WTC11 (cell line): ENCODE results near the gene ABLIM2.

Experiments
- AFF4 ChIP-seq: sonication (generic); formaldehyde crosslinking; IDR thresholded peaks from 2 replicates; pipeline ENCODE4 v1.8.1; 2023; ENCODE audit warnings: mild to moderate bottlenecking, missing genetic modification reagents, borderline replicate concordance
- CREM ChIP-seq: sonication (generic); formaldehyde crosslinking; IDR thresholded peaks from 2 replicates; pipeline ENCODE4 v1.8.1; 2022; ENCODE audit warnings: mild to moderate bottlenecking, missing genetic modification reagents, moderate library complexity
- ESRRA ChIP-seq: sonication (generic); formaldehyde crosslinking; IDR thresholded peaks from 2 replicates; pipeline ENCODE4 v1.8.1; 2022; ENCODE audit warnings: mild to moderate bottlenecking, missing genetic modification reagents, borderline replicate concordance
- IRF2 ChIP-seq: sonication (generic); formaldehyde crosslinking; IDR thresholded peaks from 2 replicates; pipeline ENCODE4 v1.8.0; 2022; ENCODE audit warnings: low read depth, missing genetic modification reagents, borderline replicate concordance
- JUN ChIP-seq: sonication (generic); formaldehyde crosslinking; IDR thresholded peaks from 2 replicates; pipeline ENCODE4 v1.8.0; 2023; ENCODE audit warnings: mild to moderate bottlenecking, missing genetic modification reagents
- SOX15 ChIP-seq: fragments of 250-450 bp; sonication (Bioruptor Pico); IDR thresholded peaks from 2 replicates; pipeline ENCODE4 v1.9.0; 2021; ENCODE audit warnings: mild to moderate bottlenecking
- TF ChIP-seq, protein P1 (sequence below): fragments of 200-600 bp; IDR thresholded peaks from 2 replicates; pipeline ENCODE4 v1.8.0; 2022; ENCODE audit warnings: antibody characterized with exemption
- TF ChIP-seq, protein P2 (sequence below): sonication (generic); formaldehyde crosslinking; IDR thresholded peaks from 2 replicates; pipeline ENCODE4 v1.8.1; 2022; ENCODE audit warnings: low read depth, mild to moderate bottlenecking, moderate library complexity, missing genetic modification reagents, borderline replicate concordance
- TF ChIP-seq, protein P3 (sequence below): sonication (generic); formaldehyde crosslinking; IDR thresholded peaks from 2 replicates; pipeline ENCODE4 v1.8.1; 2022; ENCODE audit warnings: low read depth, missing genetic modification reagents, borderline replicate concordance

DNA sequence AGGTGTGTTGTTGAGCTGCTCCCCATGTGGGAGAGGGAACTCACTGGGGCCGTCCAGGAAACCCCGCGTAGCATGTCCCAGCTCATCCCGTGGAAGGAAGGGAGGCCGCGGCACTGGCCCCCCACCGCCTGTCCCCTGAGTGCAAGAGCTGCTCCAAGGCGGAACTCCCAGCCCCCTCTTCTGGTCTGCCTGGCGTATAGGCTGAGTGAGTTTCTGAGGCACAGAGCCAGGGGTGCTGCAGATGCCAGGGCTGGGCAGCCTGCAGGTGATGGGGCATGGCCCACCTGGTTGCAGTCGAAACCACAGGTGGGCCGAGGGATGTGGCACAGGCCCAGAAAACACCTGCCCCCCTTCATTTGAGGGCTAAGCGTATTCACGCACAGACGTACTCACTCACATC is 49.6 kb downstream of the ABLIM2 start:
- TF ChIP-seq, protein P1, sequence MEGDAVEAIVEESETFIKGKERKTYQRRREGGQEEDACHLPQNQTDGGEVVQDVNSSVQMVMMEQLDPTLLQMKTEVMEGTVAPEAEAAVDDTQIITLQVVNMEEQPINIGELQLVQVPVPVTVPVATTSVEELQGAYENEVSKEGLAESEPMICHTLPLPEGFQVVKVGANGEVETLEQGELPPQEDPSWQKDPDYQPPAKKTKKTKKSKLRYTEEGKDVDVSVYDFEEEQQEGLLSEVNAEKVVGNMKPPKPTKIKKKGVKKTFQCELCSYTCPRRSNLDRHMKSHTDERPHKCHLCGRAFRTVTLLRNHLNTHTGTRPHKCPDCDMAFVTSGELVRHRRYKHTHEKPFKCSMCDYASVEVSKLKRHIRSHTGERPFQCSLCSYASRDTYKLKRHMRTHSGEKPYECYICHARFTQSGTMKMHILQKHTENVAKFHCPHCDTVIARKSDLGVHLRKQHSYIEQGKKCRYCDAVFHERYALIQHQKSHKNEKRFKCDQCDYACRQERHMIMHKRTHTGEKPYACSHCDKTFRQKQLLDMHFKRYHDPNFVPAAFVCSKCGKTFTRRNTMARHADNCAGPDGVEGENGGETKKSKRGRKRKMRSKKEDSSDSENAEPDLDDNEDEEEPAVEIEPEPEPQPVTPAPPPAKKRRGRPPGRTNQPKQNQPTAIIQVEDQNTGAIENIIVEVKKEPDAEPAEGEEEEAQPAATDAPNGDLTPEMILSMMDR: no peak
- TF ChIP-seq, protein P2, sequence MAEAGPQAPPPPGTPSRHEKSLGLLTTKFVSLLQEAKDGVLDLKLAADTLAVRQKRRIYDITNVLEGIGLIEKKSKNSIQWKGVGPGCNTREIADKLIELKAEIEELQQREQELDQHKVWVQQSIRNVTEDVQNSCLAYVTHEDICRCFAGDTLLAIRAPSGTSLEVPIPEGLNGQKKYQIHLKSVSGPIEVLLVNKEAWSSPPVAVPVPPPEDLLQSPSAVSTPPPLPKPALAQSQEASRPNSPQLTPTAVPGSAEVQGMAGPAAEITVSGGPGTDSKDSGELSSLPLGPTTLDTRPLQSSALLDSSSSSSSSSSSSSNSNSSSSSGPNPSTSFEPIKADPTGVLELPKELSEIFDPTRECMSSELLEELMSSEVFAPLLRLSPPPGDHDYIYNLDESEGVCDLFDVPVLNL (CRISPR knock-in tag): no peak
- TF ChIP-seq AFF4 (CRISPR knock-in tag) (no peak), CREM (CRISPR knock-in tag) (no peak), IRF2 (CRISPR knock-in tag) (no peak), SOX15 (no peak), ESRRA (CRISPR knock-in tag) (no peak), JUN (CRISPR knock-in tag) (no peak)
- TF ChIP-seq, protein P3, sequence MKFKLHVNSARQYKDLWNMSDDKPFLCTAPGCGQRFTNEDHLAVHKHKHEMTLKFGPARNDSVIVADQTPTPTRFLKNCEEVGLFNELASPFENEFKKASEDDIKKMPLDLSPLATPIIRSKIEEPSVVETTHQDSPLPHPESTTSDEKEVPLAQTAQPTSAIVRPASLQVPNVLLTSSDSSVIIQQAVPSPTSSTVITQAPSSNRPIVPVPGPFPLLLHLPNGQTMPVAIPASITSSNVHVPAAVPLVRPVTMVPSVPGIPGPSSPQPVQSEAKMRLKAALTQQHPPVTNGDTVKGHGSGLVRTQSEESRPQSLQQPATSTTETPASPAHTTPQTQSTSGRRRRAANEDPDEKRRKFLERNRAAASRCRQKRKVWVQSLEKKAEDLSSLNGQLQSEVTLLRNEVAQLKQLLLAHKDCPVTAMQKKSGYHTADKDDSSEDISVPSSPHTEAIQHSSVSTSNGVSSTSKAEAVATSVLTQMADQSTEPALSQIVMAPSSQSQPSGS (CRISPR knock-in tag): no peak
